Keratinocyte (primary cell): ENCODE results near the gene FBXW5.

Experiments used
- EZH2 ChIP-seq: IDR thresholded peaks from one replicate; pipeline ENCODE4 v1.6.1; 2012; ENCODE audit warnings: inconsistent platforms, mild to moderate bottlenecking, low read length, moderate library complexity
- TF ChIP-seq, protein P1 (sequence below), 3 experiments: IDR thresholded peaks in 1 of 3; conservative IDR thresholded peaks in 1 of 3; optimal IDR thresholded peaks in 1 of 3; 2 replicates in 2 of 3; 3 replicates in 1 of 3; pipeline versions ENCODE3 to v1.5.1; 2011; ENCODE audit warnings: low read length in 3 of 3, mild to moderate bottlenecking in 3 of 3, moderate library complexity in 2 of 3, control low read depth in 1 of 3, inconsistent platforms in 1 of 3; ENCODE audit not compliant: insufficient read depth in 2 of 3; ENCODE audit errors: extremely low read depth in 1 of 3

- TF ChIP-seq, protein P1, sequence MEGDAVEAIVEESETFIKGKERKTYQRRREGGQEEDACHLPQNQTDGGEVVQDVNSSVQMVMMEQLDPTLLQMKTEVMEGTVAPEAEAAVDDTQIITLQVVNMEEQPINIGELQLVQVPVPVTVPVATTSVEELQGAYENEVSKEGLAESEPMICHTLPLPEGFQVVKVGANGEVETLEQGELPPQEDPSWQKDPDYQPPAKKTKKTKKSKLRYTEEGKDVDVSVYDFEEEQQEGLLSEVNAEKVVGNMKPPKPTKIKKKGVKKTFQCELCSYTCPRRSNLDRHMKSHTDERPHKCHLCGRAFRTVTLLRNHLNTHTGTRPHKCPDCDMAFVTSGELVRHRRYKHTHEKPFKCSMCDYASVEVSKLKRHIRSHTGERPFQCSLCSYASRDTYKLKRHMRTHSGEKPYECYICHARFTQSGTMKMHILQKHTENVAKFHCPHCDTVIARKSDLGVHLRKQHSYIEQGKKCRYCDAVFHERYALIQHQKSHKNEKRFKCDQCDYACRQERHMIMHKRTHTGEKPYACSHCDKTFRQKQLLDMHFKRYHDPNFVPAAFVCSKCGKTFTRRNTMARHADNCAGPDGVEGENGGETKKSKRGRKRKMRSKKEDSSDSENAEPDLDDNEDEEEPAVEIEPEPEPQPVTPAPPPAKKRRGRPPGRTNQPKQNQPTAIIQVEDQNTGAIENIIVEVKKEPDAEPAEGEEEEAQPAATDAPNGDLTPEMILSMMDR (optimal IDR thresholded peaks at IDR 0.05 in 1 of 3, IDR thresholded peaks at IDR 0.05 in 1 of 3, conservative IDR thresholded peaks at IDR 0.05 in 1 of 3; ENCODE audit: extremely low read depth in 1 of 3, insufficient read depth in 2 of 3, low read length in 3 of 3), result no peak
- no peak for TF ChIP-seq EZH2
These were observed 30.7 kb downstream of the FBXW5 start for GRCh38 chr9:136913701-136914438.
